Stimulated activated CD4-positive, alpha-beta T cell treated with anti-CD3 and anti-CD28 coated beads, Interleukin-4, amount 100 ng/mL, for 24 hours (primary cell): ENCODE measurements around the gene LIPC.
"Not testable (repeated sequence)": the region's sequence is repeated elsewhere in the genome, so short reads cannot be mapped to it uniquely, and the experiment has no call there.

Experiments
- DNase-seq: peaks from one replicate; pipeline ENCODE4 v3.0.0-alpha.2; 2020

The LIPC gene

GRCh38 chr15:58594898-58595297 lies 163.1 kb downstream of the LIPC start:
- no peak for DNase-seq

GRCh38 chr15:58595516-58596263 lies 163.9 kb downstream of the LIPC start:
- DNase-seq, result no peak

- no peak for DNase-seq
Measured at GRCh38 chr15:58597943-58598828, 166.4 kb downstream of the LIPC start.

- DNase-seq, result no peak
Measured at GRCh38 chr15:58598829-58599210, 167.0 kb downstream of the LIPC start.

- no peak for DNase-seq
Measured at GRCh38 chr15:58602823-58603222, 171.0 kb downstream of the LIPC start.

GRCh38 chr15:58603927-58604326 lies 172.1 kb downstream of the LIPC start:
- DNase-seq, result not testable (repeated sequence)

- DNase-seq, result no peak
Measured at GRCh38 chr15:58604455-58604923, 172.7 kb downstream of the LIPC start.

GRCh38 chr15:58605931-58606530 lies 174.2 kb downstream of the LIPC start:
- no peak for DNase-seq

GRCh38 chr15:58606577-58607080 lies 174.8 kb downstream of the LIPC start:
- DNase-seq, result no peak

- no peak for DNase-seq
Measured at GRCh38 chr15:58608129-58608590, 176.4 kb downstream of the LIPC start.

- DNase-seq, result no peak
Measured at GRCh38 chr15:58608711-58609110, 176.9 kb downstream of the LIPC start.

- DNase-seq, result no peak
Measured at GRCh38 chr15:58611731-58612676, 180.2 kb downstream of the LIPC start.

GRCh38 chr15:58616171-58616570 lies 184.4 kb downstream of the LIPC start:
- DNase-seq, result no peak
